ENCODE results near the gene MYO1E. TPM values are rescaled to one million over a fixed set of nuclear protein-coding genes. Genes with fewer than 3 reads are reported as not detected.

MYO1E gene
- total and polyA plus RNA-seq, 2 of the 8 experiments (the other 6 are each of a cell fraction or from before 2014, with no cell fraction given), result 19.6 to 142 TPM

DNA sequence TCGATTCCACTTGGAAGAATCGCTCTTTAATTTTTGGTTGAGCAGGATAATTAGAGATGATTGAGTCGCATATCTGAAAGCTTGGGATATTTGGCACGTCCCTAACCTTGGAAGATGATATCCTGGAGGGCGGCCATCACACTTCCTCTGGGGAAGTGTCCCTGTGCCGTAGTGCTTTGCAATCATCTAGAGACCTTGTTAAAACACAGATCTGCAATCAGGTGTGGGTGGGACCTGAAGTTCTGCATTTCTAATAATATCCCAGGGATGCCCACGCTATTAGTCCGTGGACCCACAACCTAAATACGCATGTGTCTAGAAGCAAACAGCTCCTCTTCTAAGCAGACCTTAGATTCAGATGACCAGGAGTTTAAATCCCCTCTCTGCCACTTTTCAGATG, 20.5 kb downstream of the MYO1E start:
- Histone ChIP-seq H3K36me3 (ENCODE audit: control insufficient read depth in 2 of 4, insufficient read depth in 4 of 4, low read length in 3 of 4) (no peaks in the 10 kb centered on the region), H3K23ac (ENCODE audit: insufficient read length) (no peak overlapping the region), H4K20me1 (replicated peaks in 1 of 2; ENCODE audit: control insufficient read depth in 1 of 2, insufficient read depth in 2 of 2, low read length in 2 of 2) (no peaks in the 10 kb centered on the region), H3K27ac (ENCODE audit: low read depth, low read length) (no peak overlapping the region), H3K23me2 (ENCODE audit: low read depth, low read length) (peaks cover 3% of the 10 kb centered on the region; the same call in 1 of the 2 replicates), H4K5ac (ENCODE audit: insufficient read length, low read depth, low read length) (no peak overlapping the region), H2BK20ac (ENCODE audit: low read length) (peak overlapping the region; percentile 96), H3K14ac (ENCODE audit: insufficient read length) (no peak overlapping the region), H2BK5ac (ENCODE audit: low read depth, low read length) (peak overlapping the region; percentile 55; the same call in 1 of the 2 replicates), H4K91ac (replicated peaks; ENCODE audit: insufficient read length, low read length) (no peak overlapping the region), H3K4me2 (ENCODE audit: insufficient read depth in 1 of 2, low read depth in 2 of 2, low read length in 2 of 2) (peak overlapping the region in 1 of 2 experiments; percentile 1; a peak in 1 of 4 replicates), H3K79me1 (ENCODE audit: low read depth, low read length) (no peaks in the 10 kb centered on the region), H4K8ac (ENCODE audit: extremely low read depth, insufficient read depth, low read length) (no peak overlapping the region), H3K9ac (replicated peaks in 1 of 4; ENCODE audit: extremely low read depth in 1 of 4, low read depth in 3 of 4, low read length in 3 of 4) (no peak overlapping the region), H3K4me3 (ENCODE audit: extremely low read depth in 1 of 4, insufficient read depth in 2 of 4, low read depth in 3 of 4, low read length in 4 of 4) (no peak overlapping the region), H3K4ac (replicated peaks; ENCODE audit: insufficient read length, low read depth, low read length) (peak overlapping the region; percentile 47), H3K56ac (replicated peaks; ENCODE audit: insufficient read length, low read depth, low read length) (no peak overlapping the region), H2BK15ac (ENCODE audit: low read length) (no peak overlapping the region), H3K27me3 (replicated peaks in 1 of 4; ENCODE audit: control insufficient read depth in 3 of 4, extremely low read depth in 1 of 4, insufficient read depth in 3 of 4, low read length in 3 of 4) (no peaks in the 10 kb centered on the region; a peak in 1 of 7 replicates), H2BK120ac (replicated peaks; ENCODE audit: low read depth, low read length) (peak overlapping the region; percentile 59), H2AK5ac (ENCODE audit: low read depth, low read length) (peak overlapping the region; percentile 93; the same call in 1 of the 2 replicates), H2AFZ (ENCODE audit: low read length) (no peak overlapping the region), H3K18ac (ENCODE audit: extremely low read depth, low read length) (no peak overlapping the region; the same call in 1 of the 2 replicates), H3K4me1 (replicated peaks in 1 of 4; ENCODE audit: control insufficient read depth in 3 of 4, insufficient read depth in 4 of 4, low read length in 3 of 4) (peaks cover 22 to 52% (median 36%) of the 10 kb centered on the region in 4 experiments; a peak in 6 of 7 replicates), H3K9me3 (ENCODE audit: insufficient read depth in 2 of 2, low read depth in 1 of 2, low read length in 1 of 2) (no peaks in the 10 kb centered on the region), H3K79me2 (ENCODE audit: control insufficient read depth in 1 of 2, insufficient read depth in 2 of 2, low read length in 2 of 2) (peaks cover 11 to 67% of the 10 kb centered on the region in 2 experiments; a peak in 3 of 4 replicates), H2BK12ac (ENCODE audit: low read depth, low read length) (peak overlapping the region; percentile 68; the same call in 1 of the 2 replicates)
- FAIRE-seq, result no peak
- ChIA-PET CTCF (ENCODE audit: partially characterized antibody) (interaction anchor here (6.7 kb wide), 1 partner anchor 8 kb away, joined by 29 read pairs; no protein-coding TSS in a partner anchor), POLR2A (ENCODE audit: partially characterized antibody) (interaction anchor here (0.6 to 12.8 kb wide), 2 partner anchors 15 to 27 kb away, joined by 3 to 151 read pairs; partner anchors contain the start of gene MYO1E)
- no peak for TF ChIP-seq BRCA1 (IDR thresholded peaks at IDR 0.05; ENCODE audit: low read depth, low read length)
- no peak for TF ChIP-seq ZNF274 (IDR thresholded peaks at IDR 0.05; ENCODE audit: borderline replicate concordance, extremely low read depth, low read length)
- no peak for TF ChIP-seq TEAD4 (IDR thresholded peaks at IDR 0.05; ENCODE audit: low read depth, low read length)
- no peak for TF ChIP-seq RNF2 (IDR thresholded peaks at IDR 0.05; ENCODE audit: borderline replicate concordance, low read depth, low read length, missing control alignments, poor library complexity, severe bottlenecking)
- no peak for TF ChIP-seq EGR1 (IDR thresholded peaks at IDR 0.05; ENCODE audit: borderline replicate concordance, low read depth, low read length)
- no peak for TF ChIP-seq ASH2L (IDR thresholded peaks at IDR 0.05; ENCODE audit: low read length)
- TF ChIP-seq POU5F1 (IDR thresholded peaks at IDR 0.05; ENCODE audit: low read depth, low read length), result no peak
- TF ChIP-seq KDM1A (IDR thresholded peaks at IDR 0.05; ENCODE audit: borderline replicate concordance, low read length), result no peak
- WGBS, 2 experiments (ENCODE audit: extremely low coverage in 1 of 2, insufficient coverage in 1 of 2, insufficient read length in 1 of 2, insufficient replicate concordance in 2 of 2, low coverage in 1 of 2, low lambda C conversion rate in 2 of 2, missing lambda C conversion rate in 1 of 2), result 85% methylated on average over 9 of the region's 9 CpGs; no CpG with 5 or more reads in 1 of the 2 experiments
- DNase-seq (ENCODE audit: low read depth in 1 of 2, low spot score in 2 of 2), result no peak
